ENCODE measurements around the gene CSH1.
"Not testable (repeated sequence)": the region's sequence is repeated elsewhere in the genome, so short reads cannot be mapped to it uniquely, and the experiment has no call there.

CSH1 gene

DNA sequence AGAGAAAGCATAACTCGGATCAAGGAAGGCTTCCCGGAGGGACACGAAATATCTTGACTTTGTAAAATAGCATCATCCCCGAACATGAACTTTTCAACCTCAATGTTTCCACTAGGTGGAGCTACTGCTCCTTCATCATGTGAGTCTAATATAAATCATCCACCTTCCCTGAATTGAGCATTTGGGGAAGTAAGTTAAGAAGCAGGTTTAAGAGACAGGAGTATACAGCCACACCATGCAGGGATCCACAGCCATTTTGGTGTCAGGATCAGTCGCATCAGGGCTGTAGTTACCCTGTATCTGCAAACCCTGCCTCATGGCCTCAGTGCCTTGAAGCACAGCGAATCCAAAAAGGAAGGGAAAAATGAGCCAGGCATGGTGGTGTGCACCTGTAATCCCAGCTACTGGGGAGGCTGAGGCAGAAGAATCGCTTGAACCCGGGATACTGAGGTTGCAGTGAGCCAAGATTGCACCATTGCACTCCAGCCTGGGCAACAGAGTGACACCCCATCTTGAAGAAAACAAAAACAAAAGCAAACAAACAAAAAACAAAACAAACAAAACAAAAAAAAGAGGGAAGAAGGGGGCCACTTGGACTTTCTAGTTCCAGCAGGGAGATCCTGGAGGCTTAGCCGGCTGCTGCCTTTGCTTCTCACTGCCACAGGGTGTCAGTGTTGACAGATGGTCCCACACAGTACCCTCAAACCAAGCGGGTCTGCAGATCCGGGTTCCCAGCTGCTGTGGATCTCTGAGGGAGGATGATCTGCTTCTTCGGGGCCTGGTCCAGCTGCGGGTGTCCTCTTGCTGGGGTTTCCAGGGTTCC lies 7.1 kb downstream of the CSH1 start:
- H3K27me3 ChIP-seq (replicated peaks); in situ Hi-C loops (cut with HindIII; ENCODE audit: low pct_ligation_motif_present, low sequenced_read_pairs); H3K36me3 ChIP-seq (replicated peaks); H3K4me3 ChIP-seq (ENCODE audit: low read depth, low read length); H3K27ac ChIP-seq: not testable (repeated sequence)
- peak; percentile 24 for DNase-seq
- TF ChIP-seq CTCF (IDR thresholded peaks at IDR 0.05; ENCODE audit: low read depth, low read length, missing control alignments) = peak; percentile 62

- H3K36me3 ChIP-seq (replicated peaks); in situ Hi-C loops (cut with HindIII; ENCODE audit: low pct_ligation_motif_present, low sequenced_read_pairs); H3K27ac ChIP-seq; DNase-seq; H3K27me3 ChIP-seq (replicated peaks); H3K4me3 ChIP-seq (ENCODE audit: low read depth, low read length): not testable (repeated sequence)
These were observed 11.3 kb downstream of the CSH1 start for GRCh38 chr17:63885119-63885518.

DNA sequence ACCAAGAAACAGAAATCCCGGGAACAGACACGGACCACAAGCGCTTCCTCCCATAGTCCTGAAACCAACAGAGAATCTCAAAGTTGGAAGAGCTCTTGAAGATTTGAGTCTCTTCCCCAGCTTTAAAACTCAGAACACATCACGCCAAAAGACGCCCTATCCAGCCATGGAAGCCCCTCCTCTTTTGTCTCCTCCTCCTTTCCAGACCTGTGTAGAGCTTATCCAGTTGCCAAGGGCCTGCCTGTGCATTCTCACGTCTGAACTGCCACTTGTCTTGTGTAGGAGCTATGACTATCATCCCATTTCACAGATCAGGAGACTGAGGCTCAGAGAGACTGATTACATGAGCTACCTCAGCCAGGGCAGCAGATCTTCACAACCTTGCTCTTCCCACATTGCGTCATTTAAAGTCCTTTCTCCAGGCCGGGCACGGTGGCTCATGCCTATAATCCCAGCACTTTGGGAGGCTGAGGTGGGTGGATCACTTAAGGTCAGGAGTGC lies 13.7 kb downstream of the CSH1 start:
- H3K27ac ChIP-seq; H3K4me3 ChIP-seq (ENCODE audit: low read depth, low read length); DNase-seq; in situ Hi-C loops (cut with HindIII; ENCODE audit: low pct_ligation_motif_present, low sequenced_read_pairs); H3K27me3 ChIP-seq (replicated peaks); H3K36me3 ChIP-seq (replicated peaks): not testable (repeated sequence)

- peak; percentile 79 for TF ChIP-seq CTCF (IDR thresholded peaks at IDR 0.05; ENCODE audit: low read depth, low read length, missing control alignments)
- DNase-seq = peak; percentile 58
- Histone ChIP-seq H3K36me3 (replicated peaks) (no peaks in the 10 kb centered on the region), H3K27ac (no peak within 1 kb of the TSS), H3K27me3 (replicated peaks) (no peaks in the 10 kb centered on the region), H3K4me3 (ENCODE audit: low read depth, low read length) (no peak within 1 kb of the TSS)
- in situ Hi-C loops (cut with HindIII; ENCODE audit: low pct_ligation_motif_present, low sequenced_read_pairs) = no loop called here
These were observed 14.3 kb downstream of the CSH1 start, which contains the start of gene GH2 for GRCh38 chr17:63881935-63882601. Gene GH2, minus strand, starts transcription at chr17:63881944. Its CDS starts 143 bp downstream, at chr17:63881801.

- H3K4me3 ChIP-seq (ENCODE audit: low read depth, low read length); DNase-seq; H3K27ac ChIP-seq; in situ Hi-C loops (cut with HindIII; ENCODE audit: low pct_ligation_motif_present, low sequenced_read_pairs); H3K36me3 ChIP-seq (replicated peaks); H3K27me3 ChIP-seq (replicated peaks): not testable (repeated sequence)
- TF ChIP-seq CTCF (IDR thresholded peaks at IDR 0.05; ENCODE audit: low read depth, low read length, missing control alignments) = peak; percentile 1
These were observed 15.0 kb downstream of the CSH1 start for GRCh38 chr17:63881337-63881736.

GRCh38 chr17:63880706-63881105 lies 15.7 kb downstream of the CSH1 start:
- H3K27ac ChIP-seq = no peak overlapping the region
- H3K36me3 ChIP-seq (replicated peaks) = no peaks in the 10 kb centered on the region
- TF ChIP-seq CTCF (IDR thresholded peaks at IDR 0.05; ENCODE audit: low read depth, low read length, missing control alignments) = no peak
- H3K4me3 ChIP-seq (ENCODE audit: low read depth, low read length) = no peak overlapping the region
- DNase-seq = no peak
- no peaks in the 10 kb centered on the region for H3K27me3 ChIP-seq (replicated peaks)
- in situ Hi-C loops (cut with HindIII; ENCODE audit: low pct_ligation_motif_present, low sequenced_read_pairs) = no loop called here

- in situ Hi-C loops (cut with HindIII; ENCODE audit: low pct_ligation_motif_present, low sequenced_read_pairs); H3K27me3 ChIP-seq (replicated peaks); H3K36me3 ChIP-seq (replicated peaks); H3K27ac ChIP-seq; H3K4me3 ChIP-seq (ENCODE audit: low read depth, low read length); DNase-seq: not testable (repeated sequence)
These were observed 18.0 kb downstream of the CSH1 start for GRCh38 chr17:63878413-63878812.

DNA sequence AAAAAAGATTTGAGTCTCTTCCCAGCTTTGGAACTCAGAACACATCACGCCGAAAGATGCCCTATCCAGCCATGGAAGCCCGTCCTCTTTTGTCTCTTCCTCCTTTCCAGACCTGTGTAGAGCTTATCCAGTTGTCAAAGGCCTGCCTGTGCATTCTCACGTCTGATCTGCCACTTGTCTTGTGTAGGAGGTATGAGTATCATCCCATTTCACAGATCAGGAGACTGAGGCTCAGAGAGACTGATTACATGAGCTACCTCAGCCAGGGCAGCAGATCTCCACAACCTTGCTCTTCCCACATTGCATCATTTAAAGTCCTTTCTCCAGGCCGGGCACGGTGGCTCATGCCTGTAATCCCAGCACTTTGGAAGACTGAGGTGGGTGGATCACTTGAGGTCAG lies 21.7 kb downstream of the CSH1 start:
- H3K36me3 ChIP-seq (replicated peaks); H3K27me3 ChIP-seq (replicated peaks); H3K4me3 ChIP-seq (ENCODE audit: low read depth, low read length); H3K27ac ChIP-seq; DNase-seq; in situ Hi-C loops (cut with HindIII; ENCODE audit: low pct_ligation_motif_present, low sequenced_read_pairs): not testable (repeated sequence)

DNA sequence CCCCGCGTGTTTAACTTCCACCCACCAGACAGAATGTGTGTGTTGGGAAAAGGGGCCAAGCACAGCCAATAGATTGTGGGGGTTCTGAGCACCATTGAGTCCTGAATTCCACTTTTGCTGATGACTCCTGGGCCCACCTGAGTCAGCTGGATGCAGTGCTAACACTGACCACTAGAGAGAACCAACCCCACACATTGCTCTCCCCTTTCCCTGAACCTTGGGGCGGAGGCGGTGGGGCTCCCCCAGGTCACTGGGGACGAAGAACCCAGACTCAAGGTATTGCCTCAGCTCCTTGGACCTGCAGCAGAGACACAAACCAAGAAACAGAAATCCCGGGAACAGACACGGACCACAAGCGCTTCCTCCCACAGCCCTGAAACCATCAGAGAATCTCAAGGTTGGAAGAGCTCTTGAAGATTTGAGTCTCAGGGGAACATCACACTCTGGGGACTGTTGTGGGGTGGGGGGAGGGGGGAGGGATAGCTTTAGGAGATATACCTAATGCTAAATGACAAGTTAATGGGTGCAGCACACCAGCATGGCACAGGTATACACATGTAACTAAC lies 22.2 kb downstream of the CSH1 start:
- DNase-seq; in situ Hi-C loops (cut with HindIII; ENCODE audit: low pct_ligation_motif_present, low sequenced_read_pairs); H3K27ac ChIP-seq; H3K36me3 ChIP-seq (replicated peaks); H3K27me3 ChIP-seq (replicated peaks); H3K4me3 ChIP-seq (ENCODE audit: low read depth, low read length): not testable (repeated sequence)

DNA sequence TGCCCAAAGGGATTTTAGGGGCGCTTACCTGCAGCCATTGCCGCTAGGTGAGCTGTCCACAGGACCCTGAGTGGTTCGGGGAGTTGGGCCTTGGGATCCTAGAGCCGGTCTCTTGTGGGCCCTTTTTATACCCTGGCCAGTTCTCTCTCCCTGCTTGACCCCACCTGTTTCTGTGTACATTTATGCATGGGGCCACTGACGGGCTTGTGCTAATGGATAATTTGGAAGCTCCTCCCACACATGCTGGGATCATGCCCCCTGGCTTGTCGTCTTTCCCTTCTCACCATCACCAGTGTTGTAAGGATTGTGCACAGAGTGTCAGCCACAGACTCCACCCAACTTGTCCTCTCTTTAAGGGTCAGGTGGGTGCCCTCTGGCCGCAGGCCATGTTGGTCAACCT lies 22.8 kb downstream of the CSH1 start, which contains the start of gene CSH2:
Gene CSH2, minus strand, starts transcription at position 101 of the 400 bp plus-strand sequence. Its CDS starts 63 bp downstream, at position 38.
- H3K36me3 ChIP-seq (replicated peaks); H3K27ac ChIP-seq; DNase-seq; H3K27me3 ChIP-seq (replicated peaks); in situ Hi-C loops (cut with HindIII; ENCODE audit: low pct_ligation_motif_present, low sequenced_read_pairs); H3K4me3 ChIP-seq (ENCODE audit: low read depth, low read length): not testable (repeated sequence)

All from brain microvascular endothelial cell (primary cell).